SU-DHL-6 (cell line): ENCODE measurements around the gene FTCD.

Experiments used
- H2AFZ ChIP-seq: fragments of 200-600 bp; sonication (generic); 2 replicates; pipeline ENCODE4 v1.6.1; 2014; ENCODE audit warnings: low read depth, mild to moderate bottlenecking, moderate library complexity, mixed read lengths, antibody characterized with exemption, low read length; ENCODE audit not compliant: severe bottlenecking
- H3F3A ChIP-seq: fragments of 200-600 bp; shearing (Covaris generic); 2 replicates; pipeline ENCODE4 v1.6.0; 2016; ENCODE audit warnings: antibody characterized with exemption, mild to moderate bottlenecking; ENCODE audit not compliant: insufficient read depth
- H3K27ac ChIP-seq: fragments of 200-600 bp; sonication (generic); 2 replicates; pipeline ENCODE4 v1.5.1; 2016; ENCODE audit warnings: low read depth, mild to moderate bottlenecking, low read length, moderate library complexity, mixed read lengths
- H3K27me3 ChIP-seq: fragments of 200-600 bp; sonication (generic), shearing (Covaris generic); 2 replicates; pipeline ENCODE4 v1.6.0; 2014; ENCODE audit warnings: mild to moderate bottlenecking, low read length
- H3K36me3 ChIP-seq: fragments of 200-600 bp; sonication (generic); 2 replicates; pipeline ENCODE4 v1.6.1; 2014; ENCODE audit warnings: mild to moderate bottlenecking, low read length, mixed read lengths
- H3K4me2 ChIP-seq: fragments of 300-600, 200-600 bp; shearing (Covaris generic), sonication (generic); 2 replicates; pipeline ENCODE4 v1.6.0; 2014; ENCODE audit warnings: low read length, low read depth, mild to moderate bottlenecking; ENCODE audit not compliant: poor library complexity, severe bottlenecking
- H3K4me3 ChIP-seq: fragments of 200-600 bp; sonication (generic); 2 replicates; pipeline ENCODE4 v1.5.1; 2014; ENCODE audit warnings: antibody characterized with exemption, low read length, mild to moderate bottlenecking, mixed read lengths; ENCODE audit not compliant: insufficient read depth, poor library complexity, severe bottlenecking
- H3K79me2 ChIP-seq: fragments of 200-600 bp; sonication (generic); 2 replicates; pipeline ENCODE4 v1.6.1; 2014; ENCODE audit warnings: mild to moderate bottlenecking, low read length, moderate library complexity; ENCODE audit not compliant: insufficient read depth
- H3K9ac ChIP-seq: fragments of 200-600 bp; sonication (generic); 2 replicates; pipeline ENCODE4 v1.7.0; 2014; ENCODE audit warnings: mild to moderate bottlenecking, low read length
- H3K9me2 ChIP-seq: fragments of 200-600 bp; sonication (generic); replicated peaks from 2 replicates; pipeline ENCODE4 v1.6.1; 2014; ENCODE audit warnings: low read length; ENCODE audit not compliant: insufficient read depth
- H3K9me3 ChIP-seq: fragments of 200-600 bp; sonication (generic); 2 replicates; pipeline ENCODE4 v1.6.1; 2014; ENCODE audit warnings: low read length, mixed read lengths; ENCODE audit not compliant: insufficient read depth
- H4K20me1 ChIP-seq: fragments of 200-600 bp; sonication (generic); 2 replicates; pipeline ENCODE4 v1.6.1; 2014; ENCODE audit warnings: low read depth, mild to moderate bottlenecking, antibody characterized with exemption, low read length, moderate library complexity, mixed read lengths
- EZH2phosphoT487 ChIP-seq: fragments of 200-600 bp; sonication (generic), shearing (Covaris generic); conservative IDR thresholded peaks from 2 replicates; pipeline ENCODE4 v1.6.1; 2018; ENCODE audit warnings: mild to moderate bottlenecking, antibody characterized with exemption, low read length, moderate library complexity, mixed read lengths
- TF ChIP-seq, protein P1 (sequence below): fragments of 200-600 bp; sonication (generic); IDR thresholded peaks from one replicate; pipeline ENCODE4 v1.5.1; 2017; ENCODE audit warnings: antibody characterized with exemption, mild to moderate bottlenecking, low read length, moderate library complexity; ENCODE audit not compliant: insufficient read depth, poor library complexity, severe bottlenecking

FTCD gene

DNA sequence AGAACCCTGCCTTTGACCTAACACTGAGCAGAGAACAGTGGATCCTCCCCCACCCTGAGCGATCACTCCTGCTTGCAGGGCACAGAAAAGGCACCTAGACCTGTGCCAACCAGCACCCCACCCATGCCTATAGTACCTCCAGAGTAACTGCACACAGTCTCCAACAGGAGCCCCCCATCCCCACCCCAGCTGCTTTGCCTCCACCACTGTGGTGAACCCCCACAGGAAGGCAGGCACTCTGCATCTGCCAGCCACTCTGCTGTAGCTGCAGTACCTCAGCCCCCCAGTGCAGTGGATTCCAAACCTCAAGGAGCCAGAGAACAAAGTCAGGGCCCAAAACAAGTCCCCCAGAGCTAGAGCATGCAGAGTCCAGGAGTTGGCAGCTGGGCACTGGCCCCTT, 18.2 kb upstream of the FTCD start:
- H3K27ac ChIP-seq, result no peak overlapping the region
- H3K9me3 ChIP-seq, result no peaks in the 10 kb centered on the region
- TF ChIP-seq, protein P1, sequence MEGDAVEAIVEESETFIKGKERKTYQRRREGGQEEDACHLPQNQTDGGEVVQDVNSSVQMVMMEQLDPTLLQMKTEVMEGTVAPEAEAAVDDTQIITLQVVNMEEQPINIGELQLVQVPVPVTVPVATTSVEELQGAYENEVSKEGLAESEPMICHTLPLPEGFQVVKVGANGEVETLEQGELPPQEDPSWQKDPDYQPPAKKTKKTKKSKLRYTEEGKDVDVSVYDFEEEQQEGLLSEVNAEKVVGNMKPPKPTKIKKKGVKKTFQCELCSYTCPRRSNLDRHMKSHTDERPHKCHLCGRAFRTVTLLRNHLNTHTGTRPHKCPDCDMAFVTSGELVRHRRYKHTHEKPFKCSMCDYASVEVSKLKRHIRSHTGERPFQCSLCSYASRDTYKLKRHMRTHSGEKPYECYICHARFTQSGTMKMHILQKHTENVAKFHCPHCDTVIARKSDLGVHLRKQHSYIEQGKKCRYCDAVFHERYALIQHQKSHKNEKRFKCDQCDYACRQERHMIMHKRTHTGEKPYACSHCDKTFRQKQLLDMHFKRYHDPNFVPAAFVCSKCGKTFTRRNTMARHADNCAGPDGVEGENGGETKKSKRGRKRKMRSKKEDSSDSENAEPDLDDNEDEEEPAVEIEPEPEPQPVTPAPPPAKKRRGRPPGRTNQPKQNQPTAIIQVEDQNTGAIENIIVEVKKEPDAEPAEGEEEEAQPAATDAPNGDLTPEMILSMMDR, result no peak
- no peak for TF ChIP-seq EZH2phosphoT487
- H3K36me3 ChIP-seq, result no peaks in the 10 kb centered on the region
- no peak overlapping the region for H3K4me2 ChIP-seq
- H3K4me3 ChIP-seq, result no peak overlapping the region
- no peaks in the 10 kb centered on the region for H3K9me2 ChIP-seq
- 0 out of 2 replicates have a peak, but pooled peaks cover 4% of the 10 kb centered on the region for H3K79me2 ChIP-seq
- H4K20me1 ChIP-seq, result peaks cover 4% of the 10 kb centered on the region; the same call in 1 of the 2 replicates
- H3F3A ChIP-seq, result no peaks in the 10 kb centered on the region
- no peak overlapping the region for H2AFZ ChIP-seq
- H3K27me3 ChIP-seq, result no peaks in the 10 kb centered on the region
- H3K9ac ChIP-seq, result no peak overlapping the region

DNA sequence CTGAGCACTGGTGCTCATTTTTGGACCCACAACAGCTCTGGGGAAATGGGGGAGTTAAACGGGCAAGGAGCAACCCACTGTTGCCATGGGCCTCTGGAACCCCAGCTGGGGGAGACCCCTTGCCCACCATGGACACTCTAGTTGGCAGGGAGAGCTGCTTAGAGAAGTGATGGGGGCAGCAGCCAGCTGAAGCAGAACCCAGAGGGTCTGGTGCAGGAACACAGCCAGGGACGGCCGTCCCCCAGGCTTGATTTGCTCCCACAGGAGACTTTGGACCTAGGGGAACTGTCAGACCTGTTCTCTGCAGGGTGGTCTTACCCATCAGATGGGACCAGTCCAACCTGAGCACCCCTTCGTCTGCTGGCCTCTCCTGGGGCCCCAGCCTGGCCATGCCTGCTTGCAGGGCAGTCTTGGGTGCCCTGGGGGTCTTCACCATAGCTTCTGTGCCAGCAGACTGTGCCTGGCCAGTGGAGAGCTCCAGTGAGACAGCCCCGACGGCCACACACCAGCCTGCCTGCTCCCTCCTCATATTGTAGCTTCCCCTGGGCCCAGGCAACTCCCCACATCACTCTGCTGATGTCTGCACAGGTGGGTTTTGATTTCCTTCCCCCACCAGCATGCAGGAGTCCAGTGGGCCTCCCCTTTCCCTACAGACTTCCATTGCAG, 17.6 kb upstream of the FTCD start:
- H3K9ac ChIP-seq, result no peak overlapping the region
- H3K79me2 ChIP-seq, result 0 out of 2 replicates have a peak, but pooled peaks cover 4% of the 10 kb centered on the region
- H3K9me2 ChIP-seq, result no peaks in the 10 kb centered on the region
- no peaks in the 10 kb centered on the region for H3F3A ChIP-seq
- H3K4me3 ChIP-seq, result no peak overlapping the region
- no peaks in the 10 kb centered on the region for H3K27me3 ChIP-seq
- H2AFZ ChIP-seq, result no peak overlapping the region
- no peaks in the 10 kb centered on the region for H3K9me3 ChIP-seq
- H4K20me1 ChIP-seq, result peaks cover 4% of the 10 kb centered on the region; the same call in 1 of the 2 replicates
- no peak overlapping the region for H3K4me2 ChIP-seq
- no peaks in the 10 kb centered on the region for H3K36me3 ChIP-seq
- TF ChIP-seq, protein P1, result no peak
- no peak for TF ChIP-seq EZH2phosphoT487
- no peak overlapping the region for H3K27ac ChIP-seq

DNA sequence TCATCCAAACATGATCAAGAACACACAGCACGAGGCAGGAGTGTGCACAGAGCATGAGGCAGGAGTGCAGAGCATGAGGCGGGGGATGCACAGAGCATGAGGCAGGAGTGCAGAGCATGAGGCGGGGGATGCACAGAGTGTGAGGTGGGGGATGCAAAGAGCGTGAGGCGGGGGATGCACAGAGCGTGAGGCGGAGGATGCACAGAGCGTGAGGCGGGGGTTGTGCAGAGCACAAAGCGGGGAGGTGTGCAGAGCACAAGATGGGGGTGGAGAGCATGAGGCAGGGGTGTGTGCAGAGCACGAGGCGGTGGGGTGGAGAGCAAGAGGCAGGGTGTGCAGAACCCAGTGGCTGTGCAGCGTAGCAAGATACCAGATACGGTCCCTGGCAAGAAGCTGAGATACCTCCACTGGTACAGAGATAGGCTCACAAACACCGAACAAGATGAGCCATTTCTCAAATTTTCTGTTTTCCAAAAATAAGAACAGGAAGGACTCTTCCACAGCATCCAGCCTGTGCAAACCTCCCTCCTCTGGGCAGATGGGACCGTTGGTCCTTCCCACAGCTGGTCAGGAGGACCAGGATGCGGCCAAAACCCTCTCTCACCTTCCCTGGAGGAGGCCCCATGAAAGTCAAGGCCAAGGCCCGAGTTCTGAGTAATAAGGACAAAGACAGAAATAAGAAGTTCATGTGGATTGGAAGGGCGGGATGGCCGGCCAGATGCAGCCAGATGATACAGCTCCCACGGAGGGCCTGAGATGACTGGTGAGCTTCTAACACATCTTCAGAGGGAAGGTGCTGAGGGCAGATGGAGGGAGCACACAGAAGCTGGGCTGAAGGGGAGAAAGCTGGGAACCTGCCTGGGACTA, 16.9 kb upstream of the FTCD start:
- no peaks in the 10 kb centered on the region for H3K9me2 ChIP-seq
- no peaks in the 10 kb centered on the region for H3K36me3 ChIP-seq
- H3K27me3 ChIP-seq, result no peaks in the 10 kb centered on the region
- H3F3A ChIP-seq, result no peaks in the 10 kb centered on the region
- H3K4me2 ChIP-seq, result no peak overlapping the region
- TF ChIP-seq EZH2phosphoT487, result no peak
- TF ChIP-seq, protein P1, result no peak
- no peak overlapping the region for H2AFZ ChIP-seq
- 0 out of 2 replicates have a peak, but pooled peaks cover 4% of the 10 kb centered on the region for H3K79me2 ChIP-seq
- no peak overlapping the region for H3K9ac ChIP-seq
- H3K27ac ChIP-seq, result no peak overlapping the region
- no peak overlapping the region for H3K4me3 ChIP-seq
- H4K20me1 ChIP-seq, result peaks cover 4% of the 10 kb centered on the region; the same call in 1 of the 2 replicates
- no peaks in the 10 kb centered on the region for H3K9me3 ChIP-seq
